Lung (tissue), 12 donors: ENCODE data around the gene PRR16. TPM values are rescaled to one million over a fixed set of nuclear protein-coding genes. Genes with fewer than 3 reads are reported as not detected.

Experiments used
- ATAC-seq: fragments of 200-7000 bp; cut with Tn5 transposase; one replicate; pipeline ENCODE4 v1.9.1; 2020; ENCODE audit warnings: moderate number of reproducible peaks; ENCODE audit not compliant: insufficient read depth, low FRiP score
- DNase-seq, 3 donors: peaks; one replicate each; pipeline ENCODE4 v3.0.0-alpha.2; 2013 to 2017
- H3K27ac ChIP-seq, 2 donors: one replicate each; pipeline ENCODE4 v1.5.1; 2013; ENCODE audit warnings: mild to moderate bottlenecking in 2 of 2, moderate library complexity in 2 of 2, control low read depth in 1 of 2, inconsistent platforms in 1 of 2, low read depth in 1 of 2, low read length in 1 of 2
- H3K27me3 ChIP-seq, 3 donors: one replicate each; pipeline ENCODE4 v1.5.1; 2013; ENCODE audit warnings: low read length in 2 of 3; ENCODE audit not compliant: control insufficient read depth in 3 of 3, insufficient read depth in 3 of 3
- H3K36me3 ChIP-seq, 4 donors: one replicate each; pipeline ENCODE4 v1.5.1; 2013; ENCODE audit warnings: low read length in 4 of 4, mild to moderate bottlenecking in 1 of 4, moderate library complexity in 1 of 4; ENCODE audit not compliant: control insufficient read depth in 4 of 4, insufficient read depth in 4 of 4
- H3K4me1 ChIP-seq, 5 donors: one replicate each; pipeline ENCODE4 v1.5.1; 2013; ENCODE audit warnings: low read length in 5 of 5, mild to moderate bottlenecking in 2 of 5, moderate library complexity in 1 of 5; ENCODE audit not compliant: control insufficient read depth in 5 of 5, insufficient read depth in 5 of 5
- H3K4me3 ChIP-seq: one replicate; pipeline ENCODE4 v1.5.1; 2013; ENCODE audit warnings: mild to moderate bottlenecking, control low read depth, moderate library complexity
- H3K9ac ChIP-seq, 2 donors: one replicate each; pipeline ENCODE4 v1.5.1; 2013; ENCODE audit warnings: low read length in 2 of 2, control low read depth in 1 of 2; ENCODE audit not compliant: insufficient read depth in 1 of 2
- H3K9me3 ChIP-seq, 4 donors: one replicate each; pipeline ENCODE4 v1.5.1; 2013; ENCODE audit warnings: low read length in 3 of 4, mild to moderate bottlenecking in 1 of 4, moderate library complexity in 1 of 4; ENCODE audit not compliant: control insufficient read depth in 4 of 4, insufficient read depth in 3 of 4
- WGBS, 2 donors: extraction: QIAGEN DNeasy Blood & Tissue Kit; methylation state at CpG; one replicate each; pipeline ENCODE4 v1.1.7; 2013; 5-methylcytosine and 5-hydroxymethylcytosine counted together
- polyA plus RNA-seq, 2 donors: library from polyadenylated mRNA; stranded (reverse); fragments of 200-250 nt; gene quantifications; one replicate each; pipeline ENCODE4 v1.2.1, GENCODE V29; 2013
- total RNA-seq, 2 donors: library from RNA; depleted of rRNA in 1 of 2; stranded (reverse); fragments of >200 nt in 1 of 2; gene quantifications; one replicate each; pipeline ENCODE4 v1.2.1, GENCODE V29; 2014 to 2021
- TF ChIP-seq, protein P1 (sequence below): IDR thresholded peaks from 2 replicates; pipeline ENCODE4 v1.5.1; 2012; ENCODE audit warnings: mild to moderate bottlenecking; ENCODE audit errors: control extremely low read depth, extremely low read depth
- donor health status: control.
- donor health status: control.
- donor health status: Bipolar disorder and iron deficiency.
- donor health status: healthy.
- donor health status: DM: yes; HTN: yes; CAD: no.

Gene PRR16
- total and polyA plus RNA-seq, 4 donors = 1.1 to 6.6 (median 5.9) TPM

DNA sequence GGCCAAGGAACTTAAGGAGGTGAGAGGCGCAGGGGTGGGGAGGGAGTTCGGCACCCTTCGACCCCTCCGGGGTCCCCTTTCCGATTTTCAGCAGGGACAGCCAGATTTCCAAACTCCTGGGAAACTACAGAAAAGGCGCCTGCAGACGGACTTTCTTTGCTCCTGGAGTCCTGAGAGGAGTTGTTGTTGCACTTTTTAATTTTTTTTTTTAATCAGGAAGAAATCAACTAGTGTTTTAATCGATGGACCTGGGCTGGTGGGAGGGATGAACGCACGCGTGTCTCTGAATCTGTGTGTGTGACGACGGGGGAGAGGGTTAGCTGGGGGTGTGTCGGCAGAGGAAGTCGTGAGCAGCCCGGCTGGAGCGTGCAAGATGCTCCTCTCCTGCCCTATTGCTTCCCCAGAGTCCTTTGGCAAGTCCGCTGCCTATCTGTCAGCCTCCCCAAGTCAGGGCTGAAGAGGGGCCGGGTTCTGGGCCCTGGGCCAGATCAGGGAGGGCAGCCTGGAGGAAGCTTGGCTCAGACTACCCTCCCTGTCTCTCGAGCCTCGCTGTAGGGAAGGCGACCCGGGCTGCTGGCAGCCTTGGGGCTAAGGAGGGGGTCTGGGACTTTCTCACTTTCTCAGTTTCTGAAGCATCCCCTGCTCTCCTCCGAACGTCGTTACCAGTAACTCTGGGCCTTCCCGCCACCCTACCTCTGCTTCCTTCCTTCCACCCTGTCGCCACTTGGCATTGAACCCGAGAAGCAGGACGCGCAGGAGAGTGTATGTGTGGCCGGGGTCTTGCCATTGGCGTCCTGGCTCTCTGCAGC, 731 bp downstream of the PRR16 start:
- TF ChIP-seq, protein P1, sequence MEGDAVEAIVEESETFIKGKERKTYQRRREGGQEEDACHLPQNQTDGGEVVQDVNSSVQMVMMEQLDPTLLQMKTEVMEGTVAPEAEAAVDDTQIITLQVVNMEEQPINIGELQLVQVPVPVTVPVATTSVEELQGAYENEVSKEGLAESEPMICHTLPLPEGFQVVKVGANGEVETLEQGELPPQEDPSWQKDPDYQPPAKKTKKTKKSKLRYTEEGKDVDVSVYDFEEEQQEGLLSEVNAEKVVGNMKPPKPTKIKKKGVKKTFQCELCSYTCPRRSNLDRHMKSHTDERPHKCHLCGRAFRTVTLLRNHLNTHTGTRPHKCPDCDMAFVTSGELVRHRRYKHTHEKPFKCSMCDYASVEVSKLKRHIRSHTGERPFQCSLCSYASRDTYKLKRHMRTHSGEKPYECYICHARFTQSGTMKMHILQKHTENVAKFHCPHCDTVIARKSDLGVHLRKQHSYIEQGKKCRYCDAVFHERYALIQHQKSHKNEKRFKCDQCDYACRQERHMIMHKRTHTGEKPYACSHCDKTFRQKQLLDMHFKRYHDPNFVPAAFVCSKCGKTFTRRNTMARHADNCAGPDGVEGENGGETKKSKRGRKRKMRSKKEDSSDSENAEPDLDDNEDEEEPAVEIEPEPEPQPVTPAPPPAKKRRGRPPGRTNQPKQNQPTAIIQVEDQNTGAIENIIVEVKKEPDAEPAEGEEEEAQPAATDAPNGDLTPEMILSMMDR = no peak
- Histone ChIP-seq H3K4me3 (peak overlapping the region; percentile 42), H3K9ac (peak overlapping the region in 1 of 2 donors; percentile 83), H3K27ac (peak overlapping the region; percentile 23 to 88), H3K36me3 (no peaks in the 10 kb centered on the region), H3K27me3 (peaks cover 0 to 3% (median 2%) of the 10 kb centered on the region in 3 donors), H3K9me3 (peaks cover 0 to 1% (median 0%) of the 10 kb centered on the region in 4 donors), H3K4me1 (peaks cover 0 to 16% (median 3%) of the 10 kb centered on the region in 5 donors)
- ATAC-seq (peak; percentile 49), DNase-seq (peak; percentile 66 to 80 (median 78))
- 1% methylated on average over 33 of the region's 33 CpGs for WGBS, 2 donors

DNA sequence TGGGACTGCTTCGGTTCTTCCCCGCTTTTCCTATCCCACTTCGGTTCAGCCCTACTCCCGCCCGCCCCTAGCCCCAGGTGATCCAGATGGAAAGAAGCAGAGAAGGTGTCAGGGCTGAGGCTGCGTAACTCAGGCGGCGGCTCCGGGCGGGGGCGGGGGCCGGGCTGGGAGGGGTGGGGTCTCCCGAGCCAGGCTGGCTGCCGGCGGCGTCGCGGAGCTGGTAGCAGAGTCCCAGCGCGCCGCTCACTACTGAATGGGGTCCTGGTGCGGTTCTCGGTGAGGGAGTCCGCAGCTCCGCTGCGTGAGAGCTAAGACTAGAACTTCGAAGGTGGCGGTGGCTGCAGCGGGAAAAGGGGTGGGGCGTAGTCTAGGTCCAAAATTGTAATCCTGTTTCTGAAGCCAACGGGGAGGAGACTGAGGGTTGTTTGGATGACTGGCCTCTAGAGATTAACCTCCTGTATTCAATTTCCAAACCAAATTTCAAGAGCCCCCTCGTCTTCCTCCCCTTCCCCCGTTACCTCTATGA, 1.4 kb downstream of the PRR16 start:
- peak overlapping the region in 1 of 2 donors; percentile 87 for H3K9ac ChIP-seq
- TF ChIP-seq, protein P1 = no peak
- ATAC-seq (peak; percentile 36), DNase-seq (peak; percentile 65 to 87 (median 82))
- H3K4me1 ChIP-seq = peaks cover 0 to 16% (median 3%) of the 10 kb centered on the region in 5 donors
- H3K27ac ChIP-seq = peak overlapping the region; percentile 5 to 88
- 2 to 3% methylated on average over 31 to 33 of the region's 33 CpGs for WGBS, 2 donors
- H3K27me3 ChIP-seq = peaks cover 0 to 3% (median 2%) of the 10 kb centered on the region in 3 donors
- no peaks in the 10 kb centered on the region for H3K36me3 ChIP-seq
- peaks cover 0 to 1% (median 0%) of the 10 kb centered on the region in 4 donors for H3K9me3 ChIP-seq
- peak overlapping the region; percentile 42 for H3K4me3 ChIP-seq

DNA sequence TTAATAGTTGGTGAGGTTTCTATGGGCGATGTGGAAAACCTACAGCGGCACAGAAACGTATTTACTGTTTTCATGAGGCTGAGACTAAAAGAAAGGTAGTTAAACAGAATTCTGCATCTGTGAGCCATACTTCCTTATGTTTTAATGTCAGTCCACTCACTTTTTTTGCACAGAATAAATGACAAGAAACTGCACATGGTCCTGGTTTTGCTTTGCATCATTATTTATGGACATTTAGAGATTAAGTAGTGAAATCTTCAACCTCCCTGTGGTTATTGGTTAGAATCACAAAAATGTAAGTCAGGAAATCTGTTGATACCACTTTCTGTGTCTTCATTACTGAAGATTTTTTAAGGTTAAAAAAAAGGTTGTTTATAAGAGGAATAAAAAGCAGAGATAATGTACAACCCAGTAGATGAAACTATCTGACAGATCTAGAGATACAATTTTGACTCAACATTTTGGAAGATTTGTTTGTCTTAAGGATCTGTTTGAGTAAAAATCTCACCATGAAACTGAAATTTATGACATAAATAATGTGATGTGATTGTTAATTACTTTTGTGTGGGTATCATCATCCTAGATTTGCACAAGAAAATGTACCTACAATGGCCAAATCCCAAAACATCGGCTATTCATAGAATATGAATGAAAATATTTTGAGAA, 2.4 kb downstream of the PRR16 start:
- no peak for DNase-seq
- H3K27ac ChIP-seq = peak overlapping the region in 1 of 2 donors; percentile 9
- H3K4me3 ChIP-seq = no peak overlapping the region
- H3K9ac ChIP-seq = peak overlapping the region in 1 of 2 donors; percentile 87
- no peaks in the 10 kb centered on the region for H3K36me3 ChIP-seq
- 66 to 76% methylated on average over 4 of the region's 4 CpGs for WGBS, 2 donors
- no peak for ATAC-seq
- H3K4me1 ChIP-seq = peaks cover 0 to 16% (median 3%) of the 10 kb centered on the region in 5 donors
- TF ChIP-seq, protein P1 = no peak
- H3K9me3 ChIP-seq = peaks cover 0 to 1% (median 0%) of the 10 kb centered on the region in 4 donors
- H3K27me3 ChIP-seq = peaks cover 0 to 3% (median 2%) of the 10 kb centered on the region in 3 donors
